Muscle of back (tissue), 11 donors: Measurements from ENCODE around the gene NCK1. TPM values are rescaled to one million over a fixed set of nuclear protein-coding genes. Genes with fewer than 3 reads are reported as not detected.
"Not testable (repeated sequence)": the region's sequence is repeated elsewhere in the genome, so short reads cannot be mapped to it uniquely, and the experiment has no call there.

ENCODE experiments used
- DNase-seq, 3 donors: peaks; one replicate each; pipeline versions ENCODE4 v3.0.0 to v3.0.0-alpha.2; 2013
- polyA plus RNA-seq, 10 donors: library from polyadenylated mRNA; unstranded; fragments of 120-200 nt; gene quantifications; one replicate each; pipeline ENCODE4 v1.2.1, GENCODE V29; 2013; ENCODE audit not compliant: insufficient read length in 10 of 10

Gene NCK1
- polyA plus RNA-seq, 10 donors, result 25.6 to 35.2 (median 29.3) TPM

DNA sequence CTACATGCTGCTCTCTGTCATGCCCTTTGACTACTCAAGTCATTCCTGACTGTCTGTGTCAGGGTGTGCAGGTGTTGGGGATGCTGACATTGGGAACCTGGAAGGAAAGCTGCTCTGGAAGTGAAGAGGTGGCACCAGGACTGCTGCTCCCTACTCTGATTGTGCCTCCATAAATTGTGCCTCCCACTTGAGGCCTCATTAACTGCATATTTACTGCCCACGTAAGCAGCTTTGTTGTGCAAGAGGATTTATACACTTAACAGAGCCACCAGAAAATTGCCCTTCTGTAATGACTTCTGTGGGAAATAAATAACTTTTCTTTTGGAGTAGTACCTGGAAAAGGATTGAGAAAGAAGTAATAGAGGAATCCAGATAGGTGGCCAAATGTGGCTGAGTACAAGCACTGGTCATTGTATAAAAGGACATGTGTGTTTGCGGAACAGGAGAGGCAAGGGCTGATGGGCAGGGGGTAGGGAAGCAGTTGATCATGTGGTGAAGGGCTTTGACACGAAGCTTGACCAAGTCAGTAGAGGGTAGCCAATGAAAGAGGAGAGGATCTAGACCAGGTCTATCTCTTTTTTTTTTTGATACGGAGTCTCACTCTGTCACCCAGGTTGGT lies 120.6 kb downstream of the NCK1 start:
- no peak for DNase-seq

DNA sequence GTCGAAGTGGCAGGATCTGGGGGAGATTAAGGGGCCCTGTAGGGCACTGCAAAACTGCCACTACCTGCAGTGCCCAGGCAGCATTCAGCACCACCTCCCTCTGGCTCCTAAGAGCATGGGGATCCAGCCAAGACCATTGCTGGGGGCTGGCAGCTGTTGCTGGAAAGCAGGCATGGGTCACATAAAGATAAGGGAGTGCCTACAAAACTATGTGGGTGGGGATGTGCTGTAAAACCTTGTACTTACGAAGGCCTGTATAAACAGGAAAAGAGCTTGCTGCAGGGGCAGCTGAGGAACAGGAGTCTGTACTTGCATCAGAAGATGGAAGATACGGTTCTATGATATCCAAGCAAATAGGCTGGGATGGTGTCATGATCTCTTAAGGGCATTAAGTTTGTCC lies 122.8 kb downstream of the NCK1 start:
- no peak for DNase-seq

DNA sequence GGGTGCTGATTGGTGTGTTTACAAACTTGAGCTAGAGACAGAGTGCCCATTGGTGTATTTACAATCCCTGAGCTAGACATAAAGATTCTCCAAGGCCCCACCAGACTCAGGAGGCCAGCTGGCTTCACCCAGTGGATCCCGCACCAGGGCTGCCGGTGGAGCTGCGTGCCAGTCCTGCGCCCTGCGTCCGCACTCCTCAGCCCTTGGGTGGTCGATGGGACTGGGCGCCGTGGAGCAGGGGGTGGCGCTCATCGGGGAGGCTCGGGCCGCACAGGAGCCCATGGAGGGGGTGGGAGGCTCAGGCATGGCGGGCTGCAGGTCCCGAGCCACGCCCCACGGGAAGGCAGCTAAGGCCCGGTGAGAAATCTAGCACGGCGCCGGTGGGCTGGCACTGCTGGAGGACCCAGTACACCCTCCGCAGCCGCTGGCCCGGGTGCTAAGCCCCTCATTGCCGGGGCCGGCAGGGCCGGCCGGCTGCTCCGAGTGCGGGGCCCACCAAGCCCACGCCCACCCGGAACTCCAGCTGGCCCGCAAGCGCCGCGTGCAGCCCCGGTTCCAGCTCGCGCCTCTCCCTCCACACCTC lies 125.5 kb downstream of the NCK1 start:
- not testable (repeated sequence) for DNase-seq

DNA sequence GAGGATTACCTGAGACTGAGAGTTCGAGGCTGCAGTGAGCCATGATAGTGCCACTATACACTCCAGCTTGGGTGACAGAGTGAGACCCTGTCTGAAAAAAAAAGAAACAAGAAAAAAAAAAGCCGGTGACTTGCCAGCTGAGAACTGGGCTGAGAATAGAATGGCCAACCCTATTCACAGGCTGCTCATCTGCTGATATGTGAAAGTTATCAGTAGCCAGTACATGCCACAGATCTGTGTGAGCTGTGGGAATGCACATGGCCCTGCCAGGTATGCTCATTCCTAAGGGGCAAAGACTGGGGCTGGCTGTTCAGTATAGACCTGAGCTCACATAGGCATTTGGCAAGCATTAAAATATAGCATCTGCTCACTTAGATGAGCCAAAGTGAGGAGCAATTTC lies 126.6 kb downstream of the NCK1 start:
- DNase-seq, result no peak

DNA sequence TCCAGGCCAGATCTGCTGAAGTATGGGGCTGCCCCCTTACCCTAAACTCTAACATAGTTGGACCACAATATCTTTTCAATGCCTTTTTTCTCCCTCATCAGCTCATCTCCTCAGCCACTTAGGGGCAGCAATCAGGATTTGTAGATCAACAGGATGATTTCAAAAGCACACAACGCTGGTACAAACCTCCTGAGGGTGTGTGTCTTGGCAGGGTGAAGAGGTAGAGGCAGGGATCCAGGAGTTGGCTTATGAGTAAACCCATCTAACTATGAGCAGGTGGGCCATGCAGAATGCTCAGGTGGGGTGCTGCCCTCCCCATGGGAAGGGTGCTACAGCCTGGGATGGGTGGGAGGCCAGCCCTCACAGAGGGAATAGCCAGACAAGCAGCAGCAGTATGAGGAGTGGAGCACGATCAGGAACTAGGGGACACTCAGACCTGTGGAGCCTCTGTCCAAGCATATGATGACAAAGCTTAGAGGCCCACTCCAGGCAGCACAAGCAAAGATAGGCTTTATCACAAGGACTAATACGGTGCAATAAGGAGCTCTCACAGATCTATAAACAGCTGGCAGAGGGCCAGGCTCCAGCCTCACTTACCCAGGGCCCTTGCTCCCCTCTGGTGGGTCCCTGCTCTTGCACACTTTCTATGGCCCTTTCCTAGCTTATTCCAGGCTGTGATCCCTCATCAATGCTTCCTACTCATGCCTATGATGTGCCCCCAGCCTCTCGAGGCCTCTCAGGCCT lies 127.9 kb downstream of the NCK1 start:
- no peak for DNase-seq

DNA sequence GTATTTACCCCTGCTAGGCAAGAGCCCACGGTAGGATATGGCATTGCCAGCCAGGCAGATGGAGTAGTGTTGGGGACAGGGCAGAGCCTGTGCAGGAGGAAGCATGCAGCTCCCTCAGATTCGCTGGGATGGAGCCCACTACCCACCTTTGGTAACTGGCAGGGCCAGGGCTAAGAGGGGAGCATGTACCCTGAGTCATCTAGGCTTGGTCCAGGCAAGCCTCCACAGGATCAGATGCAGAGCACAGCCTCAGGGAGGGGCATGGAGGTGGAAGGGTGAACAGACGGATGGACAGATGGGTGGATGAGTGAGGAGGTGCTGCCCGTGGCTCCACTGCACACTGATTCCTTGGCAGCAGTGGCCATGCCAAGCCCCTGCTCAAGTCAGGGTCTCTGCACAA lies 128.8 kb downstream of the NCK1 start:
- DNase-seq, result no peak

DNA sequence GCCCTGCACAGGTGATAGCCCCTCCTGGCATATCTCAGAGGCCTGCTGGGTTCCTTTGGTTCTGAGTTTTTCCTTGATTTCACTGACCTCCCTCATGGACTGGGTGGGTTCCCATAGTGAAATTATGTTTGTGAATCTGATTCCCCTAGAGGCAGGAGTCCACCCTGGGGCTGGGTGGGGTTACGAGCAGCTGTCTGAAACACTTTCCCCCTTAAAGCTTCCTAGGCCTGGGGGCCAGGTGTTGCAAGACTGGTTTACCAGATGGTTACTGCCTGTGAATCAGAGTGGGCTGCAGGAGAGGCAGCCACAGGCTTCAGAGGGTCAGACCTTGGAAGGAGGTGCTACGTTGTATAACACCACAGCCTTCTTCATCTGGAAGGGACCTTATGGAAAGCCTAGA lies 130.1 kb downstream of the NCK1 start:
- DNase-seq, result no peak

DNA sequence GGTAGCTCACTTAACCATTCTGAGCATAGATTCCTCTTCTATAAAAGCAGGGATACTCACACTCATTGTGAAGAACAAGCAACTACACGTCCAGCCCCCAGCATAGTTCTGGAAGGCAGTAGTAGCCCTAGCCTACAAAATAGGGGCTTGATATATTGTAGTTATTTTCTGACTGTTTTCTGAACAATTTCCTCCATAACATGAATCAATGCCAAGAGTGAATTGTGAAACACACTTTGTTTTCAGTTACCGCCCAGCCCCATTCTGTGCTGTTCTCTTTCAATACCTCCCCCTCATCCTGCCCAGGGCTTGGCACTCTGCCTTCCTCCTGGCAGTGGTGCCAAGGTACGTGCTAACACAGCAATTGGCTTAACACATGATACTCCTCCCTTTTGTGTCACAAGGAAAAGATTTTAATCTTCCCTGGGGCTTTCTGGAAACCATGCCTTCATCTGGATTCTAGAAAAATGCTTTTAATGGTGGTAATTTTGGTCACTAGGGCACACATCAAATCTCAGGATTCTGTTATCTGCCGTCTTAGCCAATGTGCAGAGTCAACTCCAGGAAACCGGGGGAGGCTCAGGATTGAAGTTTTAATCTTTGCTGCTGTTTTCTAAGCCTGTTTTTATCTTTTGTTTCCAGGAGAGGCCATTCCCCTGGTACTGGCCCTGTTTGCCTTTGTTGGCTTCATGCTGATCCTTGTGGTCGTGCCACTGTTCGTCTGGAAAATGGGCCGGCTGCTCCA lies 132.9 kb downstream of the NCK1 start:
- DNase-seq, result peak; percentile 37 to 63 (median 38)

DNA sequence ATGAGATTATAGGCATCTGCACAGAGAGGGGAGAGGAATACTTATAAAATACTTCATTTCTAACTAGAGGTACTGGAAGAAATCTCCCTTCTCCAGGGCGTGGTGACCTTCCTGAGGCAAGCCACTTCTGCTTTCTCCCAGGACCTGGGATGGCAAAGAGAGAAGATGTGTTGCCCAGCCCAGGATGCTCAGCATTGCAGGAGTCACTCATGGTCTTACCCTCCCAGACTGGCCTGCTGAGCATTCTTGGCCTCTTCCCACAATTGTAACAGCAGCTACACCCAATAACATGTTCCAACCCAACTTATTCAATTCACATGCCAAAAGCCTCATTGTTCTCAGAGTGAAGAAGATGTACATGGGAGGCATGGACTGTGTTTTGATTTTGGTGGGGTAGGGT lies 133.6 kb downstream of the NCK1 start:
- no peak for DNase-seq

Other genes starting within 250 kb of the NCK1 start
- 10 to 100 TPM; 27.3 to 42.6 (median 35.2) TPM for gene STAG1, start 109.8 kb upstream of the NCK1 start, polyA plus RNA-seq
- 1 to 10 TPM; 1.7 to 3.2 (median 2.0) TPM for gene SLC35G2, start 43.1 kb upstream of the NCK1 start, polyA plus RNA-seq
- gene IL20RB, start 95.8 kb downstream of the NCK1 start, polyA plus RNA-seq, result 1 to 10 TPM in 1 of 10 donors, under 1 TPM in 9; 0.56 to 1.9 (median 0.82) TPM